ENCODE results near the gene SKOR1. TPM values are rescaled to one million over a fixed set of nuclear protein-coding genes. Genes with fewer than 3 reads are reported as not detected.

SKOR1 gene
- total RNA-seq, 1 donor from 2014 or later, result 0.10 TPM

GRCh38 chr15:67832897-67833709 lies 7.8 kb downstream of the SKOR1 start:
- DNase-seq (ENCODE audit: low read depth), result no peak

GRCh38 chr15:67833710-67834511 lies 8.6 kb downstream of the SKOR1 start:
- DNase-seq (ENCODE audit: low read depth), result no peak

- DNase-seq (ENCODE audit: low read depth), result no peak
These were observed 9.4 kb downstream of the SKOR1 start for GRCh38 chr15:67834581-67835296.

GRCh38 chr15:67835297-67836133 lies 10.2 kb downstream of the SKOR1 start:
- no peak for DNase-seq (ENCODE audit: low read depth)

- no peak for DNase-seq (ENCODE audit: low read depth)
These were observed 10.8 kb downstream of the SKOR1 start for GRCh38 chr15:67836134-67836455.

- DNase-seq (ENCODE audit: low read depth), result peak; percentile 39
These were observed 11.2 kb downstream of the SKOR1 start for GRCh38 chr15:67836477-67836876.

GRCh38 chr15:67836955-67837354 lies 11.6 kb downstream of the SKOR1 start:
- DNase-seq (ENCODE audit: low read depth), result no peak

- DNase-seq (ENCODE audit: low read depth), result peak; percentile 33
These were observed 13.6 kb downstream of the SKOR1 start for GRCh38 chr15:67838789-67839332.

- peak; percentile 40 for DNase-seq (ENCODE audit: low read depth)
These were observed 14.2 kb downstream of the SKOR1 start for GRCh38 chr15:67839499-67839928.

GRCh38 chr15:67839929-67840748 lies 14.8 kb downstream of the SKOR1 start, which contains the start of gene RNU6-1:
Gene RNU6-1, minus strand, starts transcription at chr15:67840045.
- DNase-seq (ENCODE audit: low read depth), result peak; percentile 89

GRCh38 chr15:67840749-67841512 lies 15.6 kb downstream of the SKOR1 start:
- peak; percentile 33 for DNase-seq (ENCODE audit: low read depth)

- DNase-seq (ENCODE audit: low read depth), result no peak
These were observed 16.1 kb downstream of the SKOR1 start for GRCh38 chr15:67841513-67841762.

- no peak for DNase-seq (ENCODE audit: low read depth)
These were observed 17.8 kb downstream of the SKOR1 start for GRCh38 chr15:67843092-67843501.

GRCh38 chr15:67843571-67844387 lies 18.5 kb downstream of the SKOR1 start:
- peak; percentile 94 for DNase-seq (ENCODE audit: low read depth)

- no peak for DNase-seq (ENCODE audit: low read depth)
These were observed 20.7 kb downstream of the SKOR1 start for GRCh38 chr15:67845974-67846373.

- no peak for DNase-seq (ENCODE audit: low read depth)
These were observed 24.2 kb downstream of the SKOR1 start for GRCh38 chr15:67849538-67849937.

GRCh38 chr15:67850336-67850735 lies 25.0 kb downstream of the SKOR1 start:
- no peak for DNase-seq (ENCODE audit: low read depth)

- DNase-seq (ENCODE audit: low read depth), result peak; percentile 82
These were observed 25.8 kb downstream of the SKOR1 start for GRCh38 chr15:67850994-67851571.

Data from renal cortical epithelial cell (primary cell).